NK-92 (cell line): ENCODE measurements around the gene ERCC5.

Experiments
- DNase-seq: peaks from one replicate; lab custom pipeline; 2025; ENCODE audit not compliant: unreplicated experiment; lab: John Stamatoyannopoulos, UW

ERCC5 gene

GRCh38 chr13:102881819-102882686, 36.2 kb downstream of the ERCC5 start:
- no peak for DNase-seq

- DNase-seq, result no peak
Observed at GRCh38 chr13:102892503-102892902, 46.7 kb downstream of the ERCC5 start.

GRCh38 chr13:102897371-102898138, 51.7 kb downstream of the ERCC5 start:
- DNase-seq, result no peak

GRCh38 chr13:102900193-102900608, 54.4 kb downstream of the ERCC5 start:
- no peak for DNase-seq

GRCh38 chr13:102901056-102901455, 55.2 kb downstream of the ERCC5 start:
- no peak for DNase-seq

GRCh38 chr13:102901615-102902305, 55.9 kb downstream of the ERCC5 start:
- no peak for DNase-seq

- no peak for DNase-seq
Observed at GRCh38 chr13:102902789-102903347, 57.0 kb downstream of the ERCC5 start.

GRCh38 chr13:102903659-102904407, 58.0 kb downstream of the ERCC5 start:
- DNase-seq, result no peak

GRCh38 chr13:102904408-102904862, 58.6 kb downstream of the ERCC5 start:
- DNase-seq, result no peak

- DNase-seq, result no peak
Observed at GRCh38 chr13:102905905-102906771, 60.3 kb downstream of the ERCC5 start.

- no peak for DNase-seq
Observed at GRCh38 chr13:102907016-102907756, 61.4 kb downstream of the ERCC5 start.

- no peak for DNase-seq
Observed at GRCh38 chr13:102907886-102908515, 62.2 kb downstream of the ERCC5 start.

- DNase-seq, result no peak
Observed at GRCh38 chr13:102909971-102910370, 64.1 kb downstream of the ERCC5 start.

GRCh38 chr13:102911336-102911735, 65.5 kb downstream of the ERCC5 start:
- no peak for DNase-seq

GRCh38 chr13:102912599-102912998, 66.8 kb downstream of the ERCC5 start:
- no peak for DNase-seq

- no peak for DNase-seq
Observed at GRCh38 chr13:102913914-102914313, 68.1 kb downstream of the ERCC5 start.

- DNase-seq, result no peak
Observed at GRCh38 chr13:102914339-102914930, 68.6 kb downstream of the ERCC5 start.

GRCh38 chr13:102915393-102915930, 69.6 kb downstream of the ERCC5 start:
- no peak for DNase-seq
